ENCODE measurements around the gene MDFI. TPM values are rescaled to one million over a fixed set of nuclear protein-coding genes. Genes with fewer than 3 reads are reported as not detected.

Gene MDFI
- polyA plus RNA-seq, 1 of the 3 experiments (the other 2 are of a cell fraction): 7.0 TPM

DNA sequence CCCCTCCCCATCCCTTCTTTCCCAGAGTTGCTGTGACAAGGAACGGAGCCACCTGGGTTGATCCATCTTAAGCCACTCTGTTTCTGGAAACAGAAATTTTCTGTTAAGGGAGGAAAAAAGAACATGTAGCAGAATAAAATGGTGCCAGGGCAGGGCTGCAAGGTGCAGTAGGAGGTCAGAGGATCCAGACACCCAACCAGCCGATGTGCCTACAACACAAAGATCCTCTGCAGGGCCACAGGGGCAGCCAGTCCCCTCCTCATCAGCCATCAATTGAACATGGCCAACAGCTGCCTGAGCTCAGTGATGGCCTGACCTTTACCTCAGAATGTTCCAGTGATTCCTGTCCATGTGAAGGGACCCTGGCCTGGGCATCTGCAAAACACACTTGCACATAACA, 11.9 kb downstream of the MDFI start (continued):
- TF ChIP-seq, protein P1, sequence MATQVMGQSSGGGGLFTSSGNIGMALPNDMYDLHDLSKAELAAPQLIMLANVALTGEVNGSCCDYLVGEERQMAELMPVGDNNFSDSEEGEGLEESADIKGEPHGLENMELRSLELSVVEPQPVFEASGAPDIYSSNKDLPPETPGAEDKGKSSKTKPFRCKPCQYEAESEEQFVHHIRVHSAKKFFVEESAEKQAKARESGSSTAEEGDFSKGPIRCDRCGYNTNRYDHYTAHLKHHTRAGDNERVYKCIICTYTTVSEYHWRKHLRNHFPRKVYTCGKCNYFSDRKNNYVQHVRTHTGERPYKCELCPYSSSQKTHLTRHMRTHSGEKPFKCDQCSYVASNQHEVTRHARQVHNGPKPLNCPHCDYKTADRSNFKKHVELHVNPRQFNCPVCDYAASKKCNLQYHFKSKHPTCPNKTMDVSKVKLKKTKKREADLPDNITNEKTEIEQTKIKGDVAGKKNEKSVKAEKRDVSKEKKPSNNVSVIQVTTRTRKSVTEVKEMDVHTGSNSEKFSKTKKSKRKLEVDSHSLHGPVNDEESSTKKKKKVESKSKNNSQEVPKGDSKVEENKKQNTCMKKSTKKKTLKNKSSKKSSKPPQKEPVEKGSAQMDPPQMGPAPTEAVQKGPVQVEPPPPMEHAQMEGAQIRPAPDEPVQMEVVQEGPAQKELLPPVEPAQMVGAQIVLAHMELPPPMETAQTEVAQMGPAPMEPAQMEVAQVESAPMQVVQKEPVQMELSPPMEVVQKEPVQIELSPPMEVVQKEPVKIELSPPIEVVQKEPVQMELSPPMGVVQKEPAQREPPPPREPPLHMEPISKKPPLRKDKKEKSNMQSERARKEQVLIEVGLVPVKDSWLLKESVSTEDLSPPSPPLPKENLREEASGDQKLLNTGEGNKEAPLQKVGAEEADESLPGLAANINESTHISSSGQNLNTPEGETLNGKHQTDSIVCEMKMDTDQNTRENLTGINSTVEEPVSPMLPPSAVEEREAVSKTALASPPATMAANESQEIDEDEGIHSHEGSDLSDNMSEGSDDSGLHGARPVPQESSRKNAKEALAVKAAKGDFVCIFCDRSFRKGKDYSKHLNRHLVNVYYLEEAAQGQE (IDR thresholded peaks at IDR 0.05; ENCODE audit: low read depth, low read length): no peak
- TF ChIP-seq CHD2 (IDR thresholded peaks at IDR 0.05; ENCODE audit: low read length, partially characterized antibody): no peak
- no peak for TF ChIP-seq EP300 (IDR thresholded peaks at IDR 0.05; ENCODE audit: borderline replicate concordance in 1 of 2, low read depth in 1 of 2, low read length in 1 of 2)
- no peak for TF ChIP-seq MXI1 (IDR thresholded peaks at IDR 0.05; ENCODE audit: low read depth, low read length)
- no peak for TF ChIP-seq RFX5 (IDR thresholded peaks at IDR 0.05; ENCODE audit: low read length)
- TF ChIP-seq RCOR1 (IDR thresholded peaks at IDR 0.05; ENCODE audit: low read length): no peak
- no peak for TF ChIP-seq TAF1 (IDR thresholded peaks at IDR 0.05; ENCODE audit: borderline replicate concordance, low read depth, low read length)
- no peak for TF ChIP-seq SIN3A (IDR thresholded peaks at IDR 0.05; ENCODE audit: borderline replicate concordance, low read depth, low read length)
- TF ChIP-seq, protein P2, sequence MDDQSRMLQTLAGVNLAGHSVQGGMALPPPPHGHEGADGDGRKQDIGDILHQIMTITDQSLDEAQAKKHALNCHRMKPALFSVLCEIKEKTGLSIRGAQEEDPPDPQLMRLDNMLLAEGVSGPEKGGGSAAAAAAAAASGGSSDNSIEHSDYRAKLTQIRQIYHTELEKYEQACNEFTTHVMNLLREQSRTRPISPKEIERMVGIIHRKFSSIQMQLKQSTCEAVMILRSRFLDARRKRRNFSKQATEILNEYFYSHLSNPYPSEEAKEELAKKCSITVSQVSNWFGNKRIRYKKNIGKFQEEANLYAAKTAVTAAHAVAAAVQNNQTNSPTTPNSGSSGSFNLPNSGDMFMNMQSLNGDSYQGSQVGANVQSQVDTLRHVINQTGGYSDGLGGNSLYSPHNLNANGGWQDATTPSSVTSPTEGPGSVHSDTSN (IDR thresholded peaks at IDR 0.05): no peak
- TF ChIP-seq FOSL2 (IDR thresholded peaks at IDR 0.05; ENCODE audit: borderline replicate concordance, low read depth): no peak

DNA sequence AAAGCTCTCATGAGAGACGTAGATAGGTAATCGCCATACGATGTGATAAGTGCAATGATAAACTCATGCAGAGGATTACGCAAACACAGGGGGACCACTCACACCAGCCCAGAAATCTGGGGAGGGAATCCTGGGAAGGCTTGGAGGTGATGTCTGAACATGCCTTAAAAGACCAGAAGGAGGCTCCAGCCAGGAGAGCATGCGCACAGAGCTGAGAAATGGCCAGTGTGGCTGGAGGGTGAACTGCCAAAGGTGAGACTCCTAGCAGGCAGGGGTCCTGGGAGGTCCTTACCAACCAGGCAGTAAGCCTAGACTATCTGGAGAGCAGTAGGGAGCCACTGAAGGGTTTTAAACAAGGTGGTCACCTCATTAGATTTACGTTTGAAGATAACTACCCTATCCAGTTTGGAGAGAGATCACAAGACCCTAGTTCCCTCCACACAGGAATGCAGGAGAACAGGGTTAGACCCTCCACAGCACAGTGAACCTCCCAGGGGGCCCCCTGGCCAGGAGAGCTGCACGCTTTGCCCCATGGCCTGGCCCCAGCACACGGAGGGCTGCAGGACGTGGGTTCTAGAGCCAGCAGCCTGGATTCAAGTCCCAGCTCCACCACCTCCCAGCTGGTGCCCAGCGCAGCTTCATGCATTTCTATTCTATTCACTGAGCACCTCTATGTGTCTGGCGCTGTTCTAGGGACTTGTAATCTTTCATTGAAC, 13.1 kb downstream of the MDFI start:
- H3F3A ChIP-seq (replicated peaks; ENCODE audit: insufficient read depth): no peaks in the 10 kb centered on the region
- H3K4me1 ChIP-seq (ENCODE audit: control insufficient read depth in 1 of 2, insufficient read depth in 2 of 2, low read depth in 1 of 2, low read length in 1 of 2): peaks cover 0 to 18% of the 10 kb centered on the region in 2 experiments; a peak in 1 of 4 replicates
- no peaks in the 10 kb centered on the region for H3K79me2 ChIP-seq (ENCODE audit: insufficient read depth)
- H3K4me2 ChIP-seq: no peak overlapping the region
- H3K4me3 ChIP-seq (ENCODE audit: low read depth in 2 of 2, low read length in 1 of 2): no peak overlapping the region
- ChIA-PET POLR2A (no interaction called here), CTCF (interaction anchor here (0.8 to 2.1 kb wide), 5 partner anchors 10 to 283 kb away, joined by 3 to 8 read pairs (median 4); no protein-coding TSS in a partner anchor)
- no peak overlapping the region for H3K27ac ChIP-seq (ENCODE audit: low read depth in 2 of 2, low read length in 1 of 2)
- H4K20me1 ChIP-seq (ENCODE audit: insufficient read depth): no peaks in the 10 kb centered on the region
- no peaks in the 10 kb centered on the region for H3K9me3 ChIP-seq
- H3K27me3 ChIP-seq (ENCODE audit: insufficient read depth): no peaks in the 10 kb centered on the region
- H2AFZ ChIP-seq (ENCODE audit: low read depth): no peak overlapping the region
- TF ChIP-seq TEAD4 (IDR thresholded peaks at IDR 0.05; ENCODE audit: borderline replicate concordance, insufficient read depth) (no peak), FOXM1 (IDR thresholded peaks at IDR 0.05; ENCODE audit: low read depth) (no peak), POLR2AphosphoS5 (IDR thresholded peaks at IDR 0.05; ENCODE audit: low read depth, low read length) (no peak), FOSL2 (IDR thresholded peaks at IDR 0.05; ENCODE audit: borderline replicate concordance, low read depth) (no peak), TCF12 (IDR thresholded peaks at IDR 0.05) (no peak), MXI1 (IDR thresholded peaks at IDR 0.05; ENCODE audit: low read depth, low read length) (no peak), TAF1 (IDR thresholded peaks at IDR 0.05; ENCODE audit: borderline replicate concordance, low read depth, low read length) (no peak)
- TF ChIP-seq, protein P3, sequence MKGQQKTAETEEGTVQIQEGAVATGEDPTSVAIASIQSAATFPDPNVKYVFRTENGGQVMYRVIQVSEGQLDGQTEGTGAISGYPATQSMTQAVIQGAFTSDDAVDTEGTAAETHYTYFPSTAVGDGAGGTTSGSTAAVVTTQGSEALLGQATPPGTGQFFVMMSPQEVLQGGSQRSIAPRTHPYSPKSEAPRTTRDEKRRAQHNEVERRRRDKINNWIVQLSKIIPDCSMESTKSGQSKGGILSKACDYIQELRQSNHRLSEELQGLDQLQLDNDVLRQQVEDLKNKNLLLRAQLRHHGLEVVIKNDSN (IDR thresholded peaks at IDR 0.05; ENCODE audit: borderline replicate concordance, low read depth): no peak
- DNase-seq: no peak
- H3K36me3 ChIP-seq (replicated peaks in 1 of 2; ENCODE audit: control insufficient read depth in 1 of 2, insufficient read depth in 2 of 2, low read length in 1 of 2): no peaks in the 10 kb centered on the region
- no peaks in the 10 kb centered on the region for H3K9me2 ChIP-seq
- no peak overlapping the region for H3K9ac ChIP-seq
- WGBS (ENCODE audit: low lambda C conversion rate): 96% methylated on average over 7 of the region's 11 CpGs

Measured in SK-N-SH (cell line).